Endometrial microvascular endothelial cells (primary cell): ENCODE measurements around the gene GGT7. TPM values are rescaled to one million over a fixed set of nuclear protein-coding genes. Genes with fewer than 3 reads are reported as not detected.
"Not testable (repeated sequence)": the region's sequence is repeated elsewhere in the genome, so short reads cannot be mapped to it uniquely, and the experiment has no call there.

Experiments used
- in situ Hi-C: cut with HindIII; loops from 2 replicates; pipeline ENCODE4 v1.10.0; 2017; ENCODE audit warnings: low sequenced_read_pairs, low pct_unique_long_range_greater_than_20kb; ENCODE audit errors: inconsistent ontology term
- total RNA-seq: library from RNA; depleted of rRNA; stranded (reverse); fragments of >200 nt; gene quantifications from one replicate; pipeline ENCODE4 v1.2.3, GENCODE V29; 2015; ENCODE audit errors: inconsistent ontology term

Gene GGT7
- total RNA-seq, 1 donor from 2014 or later = 0.19 TPM

DNA sequence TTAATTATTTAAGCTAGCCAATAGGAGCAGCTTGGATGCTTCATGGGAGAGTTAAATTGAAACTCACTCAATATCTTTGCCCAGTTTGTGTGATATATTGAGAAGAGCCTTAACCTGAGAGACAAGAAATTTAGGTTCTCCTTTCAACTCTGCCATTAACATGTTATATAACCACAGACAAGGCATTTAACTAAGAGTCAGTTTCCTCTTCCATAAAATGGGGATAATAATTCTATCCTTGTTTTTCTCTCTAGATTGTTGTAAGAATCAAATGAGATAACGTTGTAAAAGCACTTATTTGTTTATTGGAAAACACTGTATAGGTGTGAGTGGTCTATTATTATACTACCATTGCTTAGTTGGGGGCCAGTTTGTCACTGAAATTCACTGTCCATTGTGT is 11.6 kb upstream of the GGT7 start:
- in situ Hi-C loops = no loop called here

DNA sequence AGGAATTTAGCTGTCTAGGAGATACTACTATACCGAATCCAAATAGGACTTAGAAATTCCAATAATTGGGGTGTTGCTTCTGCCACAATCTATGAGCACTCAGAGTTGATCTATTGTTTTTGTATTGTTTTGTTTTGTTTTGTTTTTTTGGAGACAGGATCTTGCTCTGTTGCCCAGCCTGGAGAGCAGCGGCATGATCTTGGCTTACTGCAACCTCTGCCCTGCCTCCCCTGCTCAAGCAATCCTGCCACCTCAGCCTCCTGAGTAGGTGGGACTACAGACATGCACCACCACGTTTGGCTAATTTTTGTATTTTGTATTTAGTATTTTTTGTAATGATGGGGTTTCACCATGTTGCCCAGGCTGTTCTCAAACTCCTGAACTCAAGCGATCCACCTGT is 11.2 kb upstream of the GGT7 start:
- in situ Hi-C loops = no loop called here

DNA sequence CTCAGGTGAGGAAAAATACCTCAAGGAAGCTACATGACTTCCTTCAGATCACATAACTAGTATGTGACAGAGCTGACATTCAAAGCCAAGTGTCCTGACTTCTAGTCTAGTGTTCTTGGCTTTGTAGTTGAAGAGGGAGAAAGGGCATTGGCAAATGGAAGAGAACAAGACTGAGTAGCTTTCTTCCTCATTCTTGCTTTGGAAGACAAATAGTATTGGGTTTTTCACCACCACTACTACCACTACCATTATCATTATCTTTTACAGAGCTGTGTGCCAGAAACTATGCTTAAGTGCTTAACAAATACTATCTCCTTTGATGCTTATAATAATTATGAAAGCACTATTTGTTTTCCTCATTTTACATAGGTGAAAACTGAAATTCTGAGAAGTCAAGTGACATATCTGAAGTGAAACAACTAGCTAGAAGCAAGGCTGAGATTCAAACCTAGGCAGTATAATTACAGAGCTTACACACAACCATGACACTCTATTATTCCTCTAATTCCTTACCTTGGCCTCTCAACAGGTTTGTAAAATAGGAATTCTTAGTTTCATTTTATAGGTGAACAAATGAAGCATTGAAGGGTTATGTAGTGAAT is 10.5 kb upstream of the GGT7 start:
- in situ Hi-C loops = no loop called here

DNA sequence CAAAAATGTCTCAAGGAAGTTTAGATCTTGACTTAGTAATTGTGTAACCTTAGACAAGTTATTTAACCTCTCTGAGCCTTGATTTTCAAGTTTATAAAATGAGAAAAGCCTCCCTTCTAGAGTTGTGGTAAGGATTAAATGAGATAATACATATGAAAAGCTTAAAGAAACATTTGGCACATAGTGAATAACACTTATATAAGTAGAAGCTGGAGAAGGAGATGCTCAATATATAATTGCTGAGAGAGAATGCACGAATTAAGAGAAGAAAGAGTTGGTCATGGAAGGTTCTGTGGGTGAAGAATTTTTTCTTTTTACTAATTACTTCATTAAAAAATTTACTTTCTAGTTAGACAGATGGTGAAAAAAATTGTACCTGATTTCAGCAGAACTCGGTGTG is 9.0 kb upstream of the GGT7 start:
- in situ Hi-C loops = no loop called here

DNA sequence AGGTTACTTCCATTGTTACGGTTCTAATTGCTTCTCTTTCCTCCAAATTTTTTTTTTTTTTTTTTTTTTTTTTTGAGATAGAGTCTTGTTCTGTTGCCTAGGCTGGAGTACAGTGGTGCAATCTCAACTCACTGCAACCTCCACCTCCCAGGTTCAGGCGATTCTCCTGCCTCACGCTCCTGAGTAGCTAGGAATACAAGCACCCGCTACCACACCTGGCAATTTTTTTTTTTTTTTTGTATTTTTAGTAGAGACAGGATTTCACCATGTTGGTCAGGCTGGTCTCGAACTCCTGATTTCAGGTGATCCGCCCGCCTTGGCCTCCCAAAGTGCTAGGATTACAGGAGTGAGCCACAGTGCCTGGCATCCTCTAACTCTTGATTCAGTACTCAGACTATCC is 8.3 kb upstream of the GGT7 start:
- in situ Hi-C loops = not testable (repeated sequence)

DNA sequence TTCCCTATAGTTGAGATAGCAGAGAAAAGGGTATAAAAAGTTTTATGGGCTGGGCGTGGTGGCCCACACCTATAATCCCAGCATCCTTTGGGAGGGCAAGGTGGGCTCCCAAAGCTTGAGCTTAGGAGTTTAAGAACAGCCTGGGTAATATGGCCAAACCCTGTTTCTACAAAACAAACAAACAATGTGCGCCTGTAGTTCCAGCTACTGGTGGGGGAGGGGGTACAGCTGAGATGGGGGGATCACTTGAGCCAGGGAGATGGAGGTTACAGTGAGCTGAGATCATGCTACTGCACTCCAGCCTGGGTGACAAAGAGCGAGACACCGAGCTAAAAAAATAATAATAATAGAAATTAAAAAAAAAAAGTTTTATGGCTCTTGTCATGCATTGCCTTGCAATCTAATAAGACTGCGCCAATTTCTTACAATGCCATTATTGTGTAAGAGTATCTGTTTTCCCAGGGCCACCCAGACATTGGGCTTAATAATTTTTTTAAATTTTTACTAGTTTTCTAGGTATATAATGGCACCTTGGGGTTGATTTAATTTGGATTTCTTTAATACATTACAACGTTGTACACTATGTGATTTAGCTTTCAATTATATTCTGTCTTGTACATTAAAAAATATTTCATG is 7.7 kb upstream of the GGT7 start:
- in situ Hi-C loops = no loop called here

DNA sequence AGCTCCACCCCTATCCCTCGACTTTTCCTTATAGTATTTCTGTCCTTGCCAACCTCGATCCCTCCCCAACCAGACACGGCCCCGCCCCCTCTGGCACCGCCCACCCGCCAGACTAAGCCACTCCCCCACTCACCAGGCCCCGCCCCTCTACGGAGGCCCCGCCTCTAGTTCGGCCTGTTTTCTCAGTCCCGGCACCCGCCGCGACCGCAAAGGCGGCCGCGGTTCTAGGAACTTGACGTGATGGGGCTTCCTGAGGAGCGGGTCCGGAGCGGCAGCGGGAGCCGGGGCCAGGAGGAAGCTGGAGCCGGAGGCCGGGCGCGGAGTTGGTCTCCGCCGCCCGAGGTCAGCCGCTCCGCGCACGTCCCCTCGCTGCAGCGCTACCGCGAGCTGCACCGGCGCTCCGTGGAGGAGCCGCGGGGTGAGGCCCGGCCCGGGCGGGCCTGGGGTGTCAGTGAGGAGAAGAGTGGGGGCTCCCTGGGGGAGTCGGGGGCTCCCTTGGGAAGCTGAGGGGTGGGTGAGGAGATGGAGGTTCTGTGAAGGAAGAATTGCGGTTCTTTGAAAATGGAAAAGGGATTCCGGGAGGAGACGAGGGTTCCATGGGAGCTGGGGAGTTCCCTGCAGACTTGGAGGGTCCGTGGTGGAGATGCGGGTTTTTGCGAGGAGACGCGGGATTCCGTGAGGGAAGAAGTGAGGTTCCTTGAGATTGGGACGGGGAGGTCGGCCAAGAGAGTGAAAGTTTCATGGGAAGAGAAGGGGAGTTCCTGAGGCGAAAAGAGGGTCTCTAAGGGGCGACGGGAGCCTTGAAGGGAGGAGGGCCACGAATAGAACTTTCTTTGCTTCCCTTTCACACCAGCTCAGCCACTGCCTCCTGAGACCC is 4.0 kb upstream of the GGT7 start, which contains the start of gene ACSS2:
TSS of gene ACSS2 (plus strand) at position 207 of the 877 bp plus-strand sequence. CDS start at position 241, 34 bp downstream.
- in situ Hi-C loops = no loop called here

DNA sequence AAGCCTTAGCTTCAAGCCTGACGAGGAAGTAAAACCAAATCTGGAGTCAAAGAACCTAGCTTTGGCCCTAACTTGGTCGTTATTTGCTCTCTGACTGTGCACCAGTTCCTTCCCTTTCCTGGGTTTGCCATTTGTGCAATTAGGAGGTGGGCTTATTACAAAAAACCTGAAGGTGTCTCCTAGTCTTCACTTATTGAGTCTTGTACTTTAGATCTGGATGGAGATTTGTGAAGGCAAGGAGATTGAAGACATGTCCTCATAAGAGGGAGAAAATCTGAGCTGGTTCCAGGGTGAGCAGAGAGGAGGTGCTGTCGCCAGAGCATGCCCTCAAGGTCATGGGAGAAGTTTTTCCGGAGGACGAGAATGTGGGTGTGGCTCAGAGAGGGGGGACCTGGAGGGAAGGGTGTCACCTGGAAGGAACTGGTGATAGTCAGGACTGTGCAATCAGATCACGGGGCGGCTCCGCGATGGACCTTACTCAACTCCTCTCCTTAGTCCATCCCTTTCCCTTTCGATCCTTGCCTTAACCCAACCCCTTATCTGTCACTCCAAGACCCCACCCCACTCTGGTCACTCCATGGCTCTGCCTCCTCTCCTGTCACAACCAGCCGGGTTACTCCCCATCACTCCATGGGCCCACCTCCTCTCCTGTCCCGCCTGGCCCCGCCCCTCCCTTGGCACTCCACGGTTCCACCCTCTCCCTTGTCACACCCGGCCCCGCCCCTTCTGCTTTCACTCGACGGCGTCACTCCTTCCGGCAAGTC is 3.2 kb upstream of the GGT7 start:
- in situ Hi-C loops = no loop called here

DNA sequence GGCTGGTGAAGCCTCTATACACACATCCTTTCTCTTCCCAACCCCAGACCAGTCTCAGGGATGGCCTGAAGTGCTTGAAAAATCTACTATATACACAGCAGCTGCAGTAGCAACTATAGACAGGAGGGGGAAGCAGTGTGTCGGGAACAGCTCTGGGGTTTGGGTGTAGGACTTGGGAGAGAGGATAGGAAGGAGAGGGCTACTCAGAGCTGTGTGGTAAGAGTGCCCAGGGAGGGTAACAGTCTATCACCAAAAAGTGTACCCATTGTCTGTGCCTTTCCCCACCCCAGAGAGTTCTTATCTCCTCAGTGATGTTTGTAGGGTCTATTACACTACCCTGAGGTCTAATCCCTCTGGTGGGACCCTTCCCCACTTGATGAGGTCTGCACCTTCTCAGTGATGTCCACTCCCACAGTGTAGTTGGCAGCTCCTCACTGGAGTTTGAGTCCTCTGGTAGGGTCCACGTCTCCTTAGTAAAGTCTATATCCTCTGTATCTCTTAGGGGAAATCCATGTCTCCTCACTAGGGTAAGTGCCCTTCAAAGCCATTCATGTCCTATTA is 1.5 kb upstream of the GGT7 start:
- in situ Hi-C loops = no loop called here

DNA sequence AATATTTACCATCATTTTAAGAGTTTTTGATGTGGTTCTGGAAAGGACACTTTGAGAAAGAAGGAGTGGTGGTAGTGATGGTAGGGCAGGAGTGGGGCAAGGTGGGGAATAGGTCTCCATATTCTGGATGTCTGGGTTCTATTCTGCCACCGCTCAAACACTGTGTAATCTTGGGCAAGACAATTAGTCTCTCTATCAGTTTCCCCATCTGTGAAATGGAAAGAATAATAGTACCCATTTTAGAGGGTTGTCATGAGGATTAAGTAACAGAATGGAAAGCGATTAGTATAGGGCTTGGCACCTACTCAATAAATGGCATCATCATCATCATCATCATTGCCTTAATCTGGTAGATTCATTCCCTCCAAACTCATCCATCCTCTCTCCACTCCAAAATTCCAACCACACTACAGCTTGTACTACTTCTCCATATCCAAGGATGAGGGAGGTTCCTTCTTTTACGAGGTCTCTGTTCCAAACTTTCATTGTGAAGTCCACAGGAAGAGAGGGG is 982 bp upstream of the GGT7 start:
- in situ Hi-C loops = no loop called here

DNA sequence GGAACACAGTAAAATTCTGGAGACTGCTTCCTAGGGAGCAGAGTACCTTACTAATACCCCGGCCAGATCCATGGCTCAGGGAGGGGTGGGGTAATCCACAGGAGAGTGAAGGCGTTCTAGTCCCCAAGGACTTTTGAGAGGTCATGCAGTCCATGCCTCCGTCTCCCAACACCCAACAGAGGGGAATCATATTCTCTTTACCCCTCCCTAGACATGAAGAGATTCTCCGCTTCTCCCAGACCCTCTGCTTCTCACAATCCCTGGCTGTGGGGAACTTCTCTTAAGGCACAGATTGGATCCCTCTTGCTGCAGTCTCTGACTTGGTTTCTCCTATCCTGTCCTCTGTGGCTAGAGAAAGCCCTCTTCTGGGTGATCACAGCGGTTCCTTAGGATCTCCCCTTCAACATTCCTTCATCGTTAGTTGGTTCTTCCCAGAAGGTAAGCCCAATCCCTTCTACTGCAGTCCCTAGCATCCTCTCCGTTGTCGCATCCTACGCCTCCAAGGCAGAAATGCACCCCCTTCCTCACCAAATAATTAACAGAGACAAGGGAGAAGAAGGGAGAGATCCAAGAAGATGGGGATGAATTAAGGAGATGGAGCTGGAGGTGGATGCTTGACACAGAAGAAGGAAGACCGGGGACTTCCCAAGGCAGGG is 562 bp downstream of the GGT7 start:
- in situ Hi-C loops = no loop called here

DNA sequence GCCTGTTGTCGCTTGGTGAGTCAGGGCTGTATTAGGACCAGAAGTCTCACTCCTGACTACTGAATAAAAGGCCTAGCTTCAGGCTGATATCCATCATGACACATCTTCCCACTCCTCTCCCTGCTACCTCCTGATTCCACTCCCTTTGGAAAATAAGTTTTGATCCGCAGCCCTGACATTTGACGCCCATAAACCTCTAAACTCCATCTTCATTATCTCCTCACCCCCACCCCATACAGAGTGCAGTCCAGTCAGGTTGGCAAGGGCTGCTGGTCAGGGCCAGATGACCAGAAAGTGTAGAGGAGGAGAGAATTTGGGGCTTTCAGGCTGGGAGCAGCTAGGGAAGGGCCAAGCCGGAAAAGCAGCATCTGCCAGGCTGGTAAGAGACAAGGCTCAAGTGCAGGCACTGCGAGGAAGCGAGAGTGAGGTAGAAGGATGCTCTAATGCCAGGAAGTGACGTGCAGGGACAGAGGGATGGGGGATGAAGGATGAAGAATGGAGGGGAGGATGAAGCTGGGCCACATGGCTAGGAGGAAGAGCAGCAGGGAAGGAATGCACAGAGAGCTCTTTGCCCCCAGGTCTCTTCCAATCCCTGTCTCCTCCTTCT is 1.2 kb downstream of the GGT7 start:
- in situ Hi-C loops = no loop called here

DNA sequence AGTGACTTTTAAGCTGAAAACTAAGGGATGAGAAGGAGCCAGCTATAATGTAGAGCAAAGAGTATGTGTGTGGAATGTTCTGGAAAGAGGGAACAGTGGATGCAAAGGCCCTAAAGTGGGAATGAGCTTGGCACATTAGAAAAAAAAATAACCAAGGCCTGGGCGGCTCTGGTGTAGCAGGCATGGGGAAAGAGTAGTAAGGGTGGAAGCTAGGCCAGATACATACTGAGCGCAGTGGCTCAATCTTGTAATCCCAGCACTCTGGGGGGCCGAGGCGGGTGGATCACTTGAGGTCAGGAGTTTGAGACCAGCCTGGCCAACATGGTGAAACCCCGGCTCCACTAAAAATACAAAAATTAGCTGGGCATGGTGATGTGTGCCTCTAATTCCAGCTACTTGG is 8.4 kb downstream of the GGT7 start:
- in situ Hi-C loops = no loop called here

DNA sequence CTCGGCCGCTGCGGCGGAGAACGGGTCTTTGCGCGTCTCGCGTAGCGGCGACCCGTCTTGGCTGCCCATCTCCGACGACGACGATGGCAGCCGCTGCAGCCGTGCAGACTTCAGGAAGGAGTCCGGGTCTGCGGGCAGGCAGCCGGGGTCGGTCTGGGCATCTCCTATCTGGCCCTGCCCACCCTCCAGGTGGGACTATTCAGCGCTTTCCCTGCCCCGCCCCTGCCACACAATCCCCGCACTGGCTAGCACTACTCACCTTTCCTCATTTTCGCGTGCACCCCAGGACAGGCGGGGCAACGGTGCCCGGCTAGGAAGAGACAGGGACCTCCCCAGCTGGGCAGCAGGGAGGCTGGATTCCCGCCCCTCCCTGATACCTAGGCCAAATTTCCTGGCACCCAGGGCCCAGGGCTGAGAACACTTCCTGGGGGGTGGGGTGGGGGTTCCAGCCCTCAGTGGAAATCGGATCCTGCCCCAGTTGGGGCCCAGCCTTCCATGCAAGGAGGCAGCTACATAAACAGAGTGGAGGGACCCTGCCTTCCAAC is 9.2 kb downstream of the GGT7 start:
- in situ Hi-C loops = no loop called here

DNA sequence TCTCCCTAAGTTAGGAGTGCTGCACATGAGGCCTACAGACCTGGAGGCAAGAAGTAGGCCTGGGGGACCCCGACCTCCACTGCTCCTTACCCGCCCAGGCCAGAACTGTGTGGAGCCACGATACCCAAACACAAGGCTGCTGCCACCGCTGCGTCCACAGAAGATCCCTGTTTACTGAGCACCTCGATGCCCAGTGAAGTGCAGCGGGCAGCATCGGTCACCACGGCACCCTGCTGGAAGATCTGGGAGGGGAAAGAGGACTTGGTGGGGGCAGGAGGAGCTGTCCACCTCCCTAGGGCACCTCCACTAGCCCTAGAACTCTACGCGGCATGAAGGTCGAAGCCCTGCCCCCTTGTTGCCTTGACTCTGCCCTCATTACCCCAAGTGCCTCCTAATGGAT is 9.9 kb downstream of the GGT7 start:
- in situ Hi-C loops = no loop called here

DNA sequence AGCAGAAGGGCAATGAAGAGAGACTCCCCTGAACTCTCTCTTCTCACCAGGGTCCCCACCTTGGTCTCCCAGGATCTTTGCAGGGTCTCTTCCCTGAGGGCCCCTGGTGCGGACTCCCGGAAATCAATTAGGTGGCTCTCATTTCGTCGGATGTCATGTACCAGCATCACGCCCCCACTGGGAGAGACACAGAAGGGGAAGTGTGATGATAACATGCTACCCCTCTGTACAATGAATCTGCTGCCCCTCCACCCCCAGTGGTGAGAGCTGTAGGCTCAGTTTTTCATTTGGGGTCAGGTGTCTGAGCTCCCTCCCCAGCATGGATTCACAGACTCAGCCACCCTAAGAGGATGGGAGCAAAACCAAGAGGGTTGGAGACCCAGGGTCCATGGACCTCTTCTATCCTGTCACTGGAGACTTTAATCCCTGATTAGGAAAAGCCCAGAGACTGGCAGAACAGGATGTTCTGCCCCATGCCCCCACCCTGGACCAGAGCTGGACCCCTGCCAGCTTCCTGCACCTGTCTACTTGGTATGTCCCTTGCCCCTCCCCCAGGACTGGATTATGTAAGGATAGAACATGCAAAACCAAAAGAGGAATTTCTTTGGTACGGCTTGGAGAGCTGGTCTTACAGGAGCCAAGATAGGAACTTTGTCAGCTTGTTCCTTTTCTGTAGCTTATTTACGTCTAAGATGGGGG is 11.1 kb downstream of the GGT7 start:
- in situ Hi-C loops = no loop called here
